Peyer's patch (tissue), 4 donors: Measurements from ENCODE around the gene ACP4.
"Not testable (repeated sequence)": the region's sequence is repeated elsewhere in the genome, so short reads cannot be mapped to it uniquely, and the experiment has no call there.

Experiments
- CTCF ChIP-seq, 6 experiments: fragments of 450-650 bp in 4 of 6; fragments of 200-600 bp in 2 of 6; sonication (generic) in 1 of 6; IDR thresholded peaks; one replicate each; pipeline ENCODE4 v1.5.1; 2017 to 2019; ENCODE audit warnings: antibody characterized with exemption in 6 of 6, mild to moderate bottlenecking in 3 of 6, moderate library complexity in 1 of 6
- POLR2A ChIP-seq, 2 donors: fragments of 450-650 bp; IDR thresholded peaks; one replicate each; pipeline ENCODE4 v1.5.1; 2017; ENCODE audit warnings: antibody characterized with exemption in 2 of 2, mild to moderate bottlenecking in 2 of 2, moderate library complexity in 2 of 2

GRCh38 chr19:50766746-50767145 lies 23.5 kb upstream of the ACP4 start:
- not testable (repeated sequence) for TF ChIP-seq CTCF, POLR2A (IDR thresholded peaks at IDR 0.05)
